Mammary epithelial cell (primary cell): Measurements from ENCODE around the gene OR10K2.

Source experiments
- CTCF ChIP-seq, 2 donors: IDR thresholded peaks in 1 of 2; conservative IDR thresholded peaks in 1 of 2; 2 replicates each; pipeline ENCODE4 v1.5.1; 2011 to 2012; ENCODE audit warnings: inconsistent platforms in 2 of 2, low read length in 2 of 2, mild to moderate bottlenecking in 2 of 2, control low read depth in 1 of 2, low read depth in 1 of 2; ENCODE audit not compliant: insufficient read depth in 1 of 2; ENCODE audit errors: extremely low read depth in 1 of 2
- EZH2 ChIP-seq: IDR thresholded peaks from 2 replicates; pipeline ENCODE4 v1.6.1; 2012; ENCODE audit warnings: low read length, inconsistent platforms, borderline replicate concordance

GRCh38 chr1:158458263-158458662, 32.2 kb upstream of the OR10K2 start:
- TF ChIP-seq CTCF (conservative IDR thresholded peaks at IDR 0.05 in 1 of 2, IDR thresholded peaks at IDR 0.05 in 1 of 2; ENCODE audit: extremely low read depth in 1 of 2, insufficient read depth in 1 of 2, low read depth in 1 of 2, low read length in 2 of 2) (no peak), EZH2 (no peak)
